Spleen (tissue), 7 donors: ENCODE results near the gene IRX6.

ENCODE experiments used
- POLR2A ChIP-seq, 3 donors: fragments of 450-650 bp; IDR thresholded peaks; one replicate each; pipeline ENCODE4 v1.5.1; 2017; ENCODE audit warnings: antibody characterized with exemption in 3 of 3, mild to moderate bottlenecking in 1 of 3
- TF ChIP-seq, protein P1 (sequence below), 11 experiments: fragments of 200-600 bp in 7 of 11; fragments of 450-650 bp in 4 of 11; sonication (generic) in 4 of 11; IDR thresholded peaks in 8 of 11; conservative IDR thresholded peaks in 3 of 11; 1 replicate in 7 of 11; 2 replicates in 4 of 11; pipeline versions ENCODE4 v1.4.0 to v1.8.0; 2016 to 2021; ENCODE audit warnings: antibody characterized with exemption in 11 of 11, inconsistent platforms in 4 of 11, mild to moderate bottlenecking in 1 of 11
- donor health status: DM: no; HTN: no; CAD: no; lungs with moderate emphysema.
- donor health status: DM: no; HTN: no; CAD: no.
- donor health status: DM: no; HTN: no; CAD: no.

DNA sequence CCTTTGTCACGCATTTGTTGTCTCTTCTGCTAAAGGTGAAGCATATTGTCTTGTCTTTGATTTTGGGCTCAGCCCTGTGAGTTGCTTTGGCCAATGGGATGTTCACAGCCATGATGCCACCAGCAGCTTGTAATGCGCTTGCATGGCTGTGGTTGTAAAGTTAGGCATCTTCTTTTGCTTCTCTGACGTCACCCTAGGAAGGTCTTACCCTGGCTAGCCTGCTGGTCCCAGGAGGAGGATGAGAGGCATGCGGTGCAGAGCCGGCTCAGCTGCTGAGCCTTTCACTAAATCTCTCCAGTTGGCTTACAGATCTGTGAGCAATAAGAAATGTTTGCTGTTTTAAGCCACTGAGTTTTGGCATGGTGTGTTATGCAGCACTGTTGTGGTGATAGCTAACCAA, 40.8 kb downstream of the IRX6 start:
- TF ChIP-seq POLR2A (IDR thresholded peaks at IDR 0.05): no peak
- TF ChIP-seq, protein P1, sequence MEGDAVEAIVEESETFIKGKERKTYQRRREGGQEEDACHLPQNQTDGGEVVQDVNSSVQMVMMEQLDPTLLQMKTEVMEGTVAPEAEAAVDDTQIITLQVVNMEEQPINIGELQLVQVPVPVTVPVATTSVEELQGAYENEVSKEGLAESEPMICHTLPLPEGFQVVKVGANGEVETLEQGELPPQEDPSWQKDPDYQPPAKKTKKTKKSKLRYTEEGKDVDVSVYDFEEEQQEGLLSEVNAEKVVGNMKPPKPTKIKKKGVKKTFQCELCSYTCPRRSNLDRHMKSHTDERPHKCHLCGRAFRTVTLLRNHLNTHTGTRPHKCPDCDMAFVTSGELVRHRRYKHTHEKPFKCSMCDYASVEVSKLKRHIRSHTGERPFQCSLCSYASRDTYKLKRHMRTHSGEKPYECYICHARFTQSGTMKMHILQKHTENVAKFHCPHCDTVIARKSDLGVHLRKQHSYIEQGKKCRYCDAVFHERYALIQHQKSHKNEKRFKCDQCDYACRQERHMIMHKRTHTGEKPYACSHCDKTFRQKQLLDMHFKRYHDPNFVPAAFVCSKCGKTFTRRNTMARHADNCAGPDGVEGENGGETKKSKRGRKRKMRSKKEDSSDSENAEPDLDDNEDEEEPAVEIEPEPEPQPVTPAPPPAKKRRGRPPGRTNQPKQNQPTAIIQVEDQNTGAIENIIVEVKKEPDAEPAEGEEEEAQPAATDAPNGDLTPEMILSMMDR (IDR thresholded peaks at IDR 0.05 in 8 of 11, conservative IDR thresholded peaks at IDR 0.05 in 3 of 11): no peak
